Panc1 (cell line): Measurements from ENCODE around the gene ACYP2. TPM values are rescaled to one million over a fixed set of nuclear protein-coding genes. Genes with fewer than 3 reads are reported as not detected.

Experiments used
- ATAC-seq: fragments of 200-7000 bp; cut with Tn5 transposase; 2 replicates; pipeline ENCODE4 v1.9.1; 2020; ENCODE audit warnings: mild to moderate bottlenecking, moderate library complexity
- BruUV-seq: library from RNA; stranded (reverse); fragments of 400-500 nt; replicated peaks from 2 replicates; lab custom pipeline; 2021; lab: Mats Ljungman, UMichigan
- CTCF ChIA-PET: fragments of 300-600 bp; sonication (Branson Sonifier 250); formaldehyde crosslinking; loops from one replicate; lab custom pipeline; 2022; ENCODE audit warnings: antibody characterized with exemption; lab: Charles Lee
- POLR2A ChIA-PET: fragments of 300-600 bp; sonication (Branson Sonifier 250); formaldehyde crosslinking; loops from one replicate; lab custom pipeline; 2022; ENCODE audit warnings: antibody characterized with exemption; lab: Charles Lee
- DNase-seq: peaks from one replicate; pipeline ENCODE4 v3.0.0-alpha.2; 2010; ENCODE audit warnings: low read depth, low spot score
- H3K27ac ChIP-seq: 2 replicates; pipeline ENCODE4 v1.5.1; 2011; ENCODE audit warnings: mild to moderate bottlenecking, low read length, inconsistent platforms
- H3K27me3 ChIP-seq: fragments of 200-500 bp; sonication (Bioruptor generic); 2 replicates; pipeline ENCODE4 v1.6.0; 2014; ENCODE audit warnings: low read length, inconsistent platforms; ENCODE audit not compliant: control insufficient read depth, insufficient read depth
- H3K36me3 ChIP-seq: fragments of 200-500 bp; sonication (Bioruptor generic); 2 replicates; pipeline ENCODE4 v1.5.1; 2014; ENCODE audit warnings: inconsistent platforms, mild to moderate bottlenecking, low read length, moderate library complexity; ENCODE audit not compliant: control insufficient read depth, insufficient read depth
- H3K4me1 ChIP-seq: 2 replicates; pipeline ENCODE4 v1.5.1; 2011; ENCODE audit warnings: inconsistent platforms, mild to moderate bottlenecking, low read length, moderate library complexity; ENCODE audit not compliant: control insufficient read depth, insufficient read depth
- H3K4me3 ChIP-seq, 2 experiments: 2 replicates each; pipeline ENCODE4 v1.5.1; 2011 to 2012; ENCODE audit warnings: low read depth in 2 of 2, low read length in 2 of 2, mild to moderate bottlenecking in 2 of 2, inconsistent platforms in 1 of 2, moderate library complexity in 1 of 2
- H3K9me3 ChIP-seq: fragments of 200-500 bp; sonication (Bioruptor generic); 2 replicates; pipeline ENCODE4 v1.5.1; 2014; ENCODE audit warnings: low read depth, mild to moderate bottlenecking, inconsistent platforms, low read length, moderate library complexity; ENCODE audit not compliant: control insufficient read depth, insufficient read depth
- POLR2AphosphoS5 ChIP-seq: IDR thresholded peaks from 2 replicates; pipeline ENCODE4 v1.6.1; 2012; ENCODE audit warnings: mild to moderate bottlenecking, low read depth, low read length, moderate library complexity
- SIN3A ChIP-seq: IDR thresholded peaks from 2 replicates; pipeline ENCODE4 v1.6.1; 2012; ENCODE audit warnings: low read depth, mild to moderate bottlenecking, low read length, moderate library complexity, borderline replicate concordance; ENCODE audit not compliant: insufficient read depth
- TCF7L2 ChIP-seq: IDR thresholded peaks from 2 replicates; pipeline ENCODE4 v1.6.1; 2011; ENCODE audit warnings: mild to moderate bottlenecking, low read depth, low read length, inconsistent platforms
- in situ Hi-C: cut with HindIII; loops from 2 replicates; pipeline ENCODE4 v1.10.0; 2016; ENCODE audit warnings: low sequenced_read_pairs, low pct_unique_long_range_greater_than_20kb
- intact Hi-C: fragments of 100-400 bp; cut with micrococcal nuclease; formaldehyde crosslinking; loops from one replicate; pipeline ENCODE4 v1.10.0; 2022; ENCODE audit not compliant: unreplicated experiment
- total RNA-seq: library from RNA; stranded (reverse); gene quantifications from one replicate; pipeline ENCODE4 v1.2.1, GENCODE V29; 2021; ENCODE audit not compliant: unreplicated experiment
- TF ChIP-seq, protein P1 (sequence below): fragments of 450-650 bp; IDR thresholded peaks from 2 replicates; pipeline ENCODE4 v1.5.1; 2017; ENCODE audit warnings: mild to moderate bottlenecking
- TF ChIP-seq, protein P2 (sequence below), 2 experiments: IDR thresholded peaks; 2 replicates each; pipeline ENCODE4 v1.6.1; 2011 to 2012; ENCODE audit warnings: low read depth in 2 of 2, control low read depth in 1 of 2, low read length in 1 of 2, mild to moderate bottlenecking in 1 of 2, moderate library complexity in 1 of 2; ENCODE audit not compliant: insufficient read depth in 1 of 2

The ACYP2 gene
- total RNA-seq, 1 experiment from 2014 or later: 11.5 TPM

DNA sequence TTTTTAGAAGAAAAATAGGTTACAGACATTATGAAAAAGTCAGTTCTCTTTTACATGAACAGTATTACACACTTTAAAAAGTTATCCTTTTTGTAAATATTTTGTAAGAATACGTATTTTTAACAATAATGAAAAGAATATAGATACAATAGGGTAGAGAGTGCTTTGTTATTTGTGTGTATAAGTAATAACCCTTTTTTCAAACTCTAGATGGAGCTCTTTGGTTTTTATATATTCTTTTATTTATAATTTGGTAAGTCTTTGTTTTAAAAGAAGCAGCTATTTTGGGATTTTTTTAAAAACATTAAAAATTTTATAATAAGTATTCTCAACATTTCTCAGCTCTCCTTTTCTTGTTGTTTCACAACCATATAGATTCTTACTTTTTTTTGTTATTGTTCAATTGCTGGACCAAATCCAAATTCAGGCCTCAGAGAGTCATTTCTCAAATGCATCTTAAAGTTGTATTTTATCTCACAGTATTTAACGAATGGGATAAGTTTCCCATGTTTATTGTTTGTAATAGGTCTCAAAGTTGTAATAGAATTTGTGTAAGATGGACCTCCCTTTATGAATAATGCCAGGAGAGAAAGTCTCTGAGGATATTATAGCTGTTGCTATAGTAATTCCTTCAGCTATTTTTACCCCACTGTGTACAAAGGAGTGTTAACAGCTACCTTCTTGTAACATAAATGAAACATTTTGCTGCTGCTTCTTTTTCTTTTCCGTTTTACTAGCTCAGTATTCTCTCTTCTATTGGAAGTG is 46.4 kb downstream of the ACYP2 start:
- no peak overlapping the region for H3K27ac ChIP-seq
- in situ Hi-C loops: no loop called here
- BruUV-seq: no TSS peak
- ATAC-seq: no peak
- CTCF ChIA-PET: interaction anchor here (0.7 kb wide), 1 partner anchor 472 kb away, joined by 4 read pairs; no protein-coding TSS in a partner anchor
- H3K4me1 ChIP-seq: no peaks in the 10 kb centered on the region
- no peak for DNase-seq
- TF ChIP-seq TCF7L2: no peak
- TF ChIP-seq SIN3A: no peak
- TF ChIP-seq, protein P1, sequence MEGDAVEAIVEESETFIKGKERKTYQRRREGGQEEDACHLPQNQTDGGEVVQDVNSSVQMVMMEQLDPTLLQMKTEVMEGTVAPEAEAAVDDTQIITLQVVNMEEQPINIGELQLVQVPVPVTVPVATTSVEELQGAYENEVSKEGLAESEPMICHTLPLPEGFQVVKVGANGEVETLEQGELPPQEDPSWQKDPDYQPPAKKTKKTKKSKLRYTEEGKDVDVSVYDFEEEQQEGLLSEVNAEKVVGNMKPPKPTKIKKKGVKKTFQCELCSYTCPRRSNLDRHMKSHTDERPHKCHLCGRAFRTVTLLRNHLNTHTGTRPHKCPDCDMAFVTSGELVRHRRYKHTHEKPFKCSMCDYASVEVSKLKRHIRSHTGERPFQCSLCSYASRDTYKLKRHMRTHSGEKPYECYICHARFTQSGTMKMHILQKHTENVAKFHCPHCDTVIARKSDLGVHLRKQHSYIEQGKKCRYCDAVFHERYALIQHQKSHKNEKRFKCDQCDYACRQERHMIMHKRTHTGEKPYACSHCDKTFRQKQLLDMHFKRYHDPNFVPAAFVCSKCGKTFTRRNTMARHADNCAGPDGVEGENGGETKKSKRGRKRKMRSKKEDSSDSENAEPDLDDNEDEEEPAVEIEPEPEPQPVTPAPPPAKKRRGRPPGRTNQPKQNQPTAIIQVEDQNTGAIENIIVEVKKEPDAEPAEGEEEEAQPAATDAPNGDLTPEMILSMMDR: no peak; the same call in 1 of the 2 replicates
- TF ChIP-seq, protein P2, sequence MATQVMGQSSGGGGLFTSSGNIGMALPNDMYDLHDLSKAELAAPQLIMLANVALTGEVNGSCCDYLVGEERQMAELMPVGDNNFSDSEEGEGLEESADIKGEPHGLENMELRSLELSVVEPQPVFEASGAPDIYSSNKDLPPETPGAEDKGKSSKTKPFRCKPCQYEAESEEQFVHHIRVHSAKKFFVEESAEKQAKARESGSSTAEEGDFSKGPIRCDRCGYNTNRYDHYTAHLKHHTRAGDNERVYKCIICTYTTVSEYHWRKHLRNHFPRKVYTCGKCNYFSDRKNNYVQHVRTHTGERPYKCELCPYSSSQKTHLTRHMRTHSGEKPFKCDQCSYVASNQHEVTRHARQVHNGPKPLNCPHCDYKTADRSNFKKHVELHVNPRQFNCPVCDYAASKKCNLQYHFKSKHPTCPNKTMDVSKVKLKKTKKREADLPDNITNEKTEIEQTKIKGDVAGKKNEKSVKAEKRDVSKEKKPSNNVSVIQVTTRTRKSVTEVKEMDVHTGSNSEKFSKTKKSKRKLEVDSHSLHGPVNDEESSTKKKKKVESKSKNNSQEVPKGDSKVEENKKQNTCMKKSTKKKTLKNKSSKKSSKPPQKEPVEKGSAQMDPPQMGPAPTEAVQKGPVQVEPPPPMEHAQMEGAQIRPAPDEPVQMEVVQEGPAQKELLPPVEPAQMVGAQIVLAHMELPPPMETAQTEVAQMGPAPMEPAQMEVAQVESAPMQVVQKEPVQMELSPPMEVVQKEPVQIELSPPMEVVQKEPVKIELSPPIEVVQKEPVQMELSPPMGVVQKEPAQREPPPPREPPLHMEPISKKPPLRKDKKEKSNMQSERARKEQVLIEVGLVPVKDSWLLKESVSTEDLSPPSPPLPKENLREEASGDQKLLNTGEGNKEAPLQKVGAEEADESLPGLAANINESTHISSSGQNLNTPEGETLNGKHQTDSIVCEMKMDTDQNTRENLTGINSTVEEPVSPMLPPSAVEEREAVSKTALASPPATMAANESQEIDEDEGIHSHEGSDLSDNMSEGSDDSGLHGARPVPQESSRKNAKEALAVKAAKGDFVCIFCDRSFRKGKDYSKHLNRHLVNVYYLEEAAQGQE (IDR thresholded peaks at IDR 0.05; ENCODE audit: insufficient read depth in 1 of 2, low read depth in 2 of 2, low read length in 1 of 2): no peak
- no peak for TF ChIP-seq POLR2AphosphoS5
- H3K27me3 ChIP-seq: no peaks in the 10 kb centered on the region
- no peaks in the 10 kb centered on the region for H3K9me3 ChIP-seq
- intact Hi-C loops: no loop called here
- POLR2A ChIA-PET: no interaction called here
- H3K4me3 ChIP-seq: no peak overlapping the region
- H3K36me3 ChIP-seq: no peaks in the 10 kb centered on the region

DNA sequence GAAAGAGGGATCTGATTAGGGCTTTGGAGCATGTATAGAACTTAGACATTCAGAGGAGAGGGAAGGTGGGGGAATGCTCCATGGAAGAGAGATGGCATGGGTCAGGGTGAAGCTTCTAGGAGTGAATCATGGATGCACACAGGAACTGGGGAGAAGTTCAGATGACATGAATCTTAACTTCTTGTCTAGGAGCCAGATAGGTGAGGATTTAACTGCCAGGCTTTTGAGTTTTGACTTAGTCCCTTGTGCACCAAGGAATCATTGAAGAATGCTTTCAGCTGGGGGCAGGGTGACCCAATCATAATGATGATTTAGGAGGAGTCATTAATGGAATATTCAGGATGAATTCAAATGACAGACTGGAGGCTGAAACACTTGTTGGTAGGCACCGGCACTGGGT is 48.7 kb downstream of the ACYP2 start:
- ChIA-PET CTCF (no interaction called here), POLR2A (no interaction called here)
- no peak for TF ChIP-seq SIN3A
- TF ChIP-seq, protein P2 (IDR thresholded peaks at IDR 0.05; ENCODE audit: insufficient read depth in 1 of 2, low read depth in 2 of 2, low read length in 1 of 2): no peak
- no peak for TF ChIP-seq TCF7L2
- TF ChIP-seq POLR2AphosphoS5: no peak
- TF ChIP-seq, protein P1: no peak
- H3K4me1 ChIP-seq: no peaks in the 10 kb centered on the region
- BruUV-seq: no TSS peak
- in situ Hi-C loops (no loop called here), intact Hi-C loops (no loop called here)
- ATAC-seq (no peak), DNase-seq (no peak)
- no peak overlapping the region for H3K4me3 ChIP-seq
- no peaks in the 10 kb centered on the region for H3K27me3 ChIP-seq
- no peaks in the 10 kb centered on the region for H3K36me3 ChIP-seq
- H3K9me3 ChIP-seq: no peaks in the 10 kb centered on the region
- no peak overlapping the region for H3K27ac ChIP-seq
